Measurements from ENCODE around the gene SSX7. TPM values are rescaled to one million over a fixed set of nuclear protein-coding genes. Genes with fewer than 3 reads are reported as not detected.
"Not testable (repeated sequence)": the region's sequence is repeated elsewhere in the genome, so short reads cannot be mapped to it uniquely, and the experiment has no call there.

SSX7 gene, protein sequence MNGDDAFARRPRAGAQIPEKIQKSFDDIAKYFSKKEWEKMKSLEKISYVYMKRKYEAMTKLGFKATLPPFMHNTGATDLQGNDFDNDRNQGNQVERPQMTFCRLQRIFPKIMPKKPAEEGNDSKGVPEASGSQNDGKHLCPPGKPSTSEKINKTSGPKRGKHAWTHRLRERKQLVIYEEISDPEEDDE
- total RNA-seq: not detected

DNA sequence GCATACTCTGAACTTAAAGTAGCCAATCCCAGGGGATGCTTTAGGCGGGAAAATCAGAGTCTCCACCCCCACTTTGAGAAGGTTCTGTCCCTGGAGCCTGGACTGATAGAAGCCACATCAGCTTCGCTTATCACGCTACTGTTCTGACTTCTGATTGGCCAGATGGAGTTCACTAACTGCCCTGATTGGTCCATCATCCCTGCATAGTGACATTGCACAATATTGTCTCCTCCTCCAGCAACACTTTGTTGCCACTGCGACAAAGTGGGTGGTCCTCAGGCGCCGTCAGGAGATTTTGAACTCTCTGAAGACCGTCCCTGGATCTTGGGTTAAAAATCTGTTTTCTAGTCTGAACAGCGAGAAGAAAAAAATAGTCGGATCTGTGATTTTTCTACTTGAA is at the start of gene SSX7:
Gene SSX7, minus strand, starts transcription at position 101 of the 400 bp plus-strand sequence. CDS start 1,428 bp downstream, outside the sequence.
- not testable (repeated sequence) for DNase-seq

DNA sequence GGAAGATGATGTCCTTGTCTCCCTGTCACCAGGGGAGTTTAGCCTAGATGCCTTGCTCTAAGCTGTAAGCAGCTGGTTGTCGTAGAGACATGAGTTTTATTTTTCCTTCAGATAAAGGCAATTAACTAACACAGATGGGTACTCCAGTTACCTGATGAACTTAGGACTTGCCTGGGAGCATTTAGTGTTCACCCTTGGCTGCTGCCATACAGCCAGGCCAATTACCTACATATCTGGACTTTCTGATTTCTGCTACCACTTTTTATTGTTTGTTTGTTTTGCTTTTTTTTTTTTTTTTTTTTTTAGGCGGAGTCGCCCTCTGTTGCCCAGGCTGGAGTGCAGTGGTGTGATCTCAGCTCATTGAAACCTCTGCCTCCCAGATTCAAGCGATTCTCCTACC is 37.3 kb upstream of the SSX7 start:
- not testable (repeated sequence) for DNase-seq

- not testable (repeated sequence) for DNase-seq
Measured at GRCh38 chrX:52662218-52662617, 7.5 kb upstream of the SSX7 start.

- DNase-seq: not testable (repeated sequence)
Measured at GRCh38 chrX:52655475-52655874, 775 bp upstream of the SSX7 start.

- DNase-seq: not testable (repeated sequence)
Measured at GRCh38 chrX:52650676-52651075, 4.0 kb downstream of the SSX7 start.

GRCh38 chrX:52648956-52649355 is 5.7 kb downstream of the SSX7 start:
- DNase-seq: not testable (repeated sequence)

DNA sequence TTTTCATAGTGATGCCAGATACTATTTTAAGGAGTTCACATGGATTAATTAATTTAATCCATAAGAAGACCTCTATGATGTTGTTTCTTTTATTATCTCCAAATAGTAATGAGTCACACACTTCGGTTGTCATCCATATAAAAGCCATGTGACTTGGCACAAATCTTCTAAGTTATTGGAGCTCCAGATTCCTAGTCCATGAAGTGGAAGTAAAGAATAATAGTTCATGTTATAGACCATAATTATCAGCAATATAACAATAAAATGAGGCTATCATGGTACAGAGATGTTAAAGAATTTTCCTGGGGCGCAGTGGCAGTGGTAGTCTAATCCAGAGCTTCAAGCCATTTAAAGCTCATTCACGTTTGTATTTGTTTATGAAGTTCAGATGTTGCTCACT is 26.2 kb downstream of the SSX7 start:
- DNase-seq: not testable (repeated sequence)

GRCh38 chrX:52620661-52621060 is 34.0 kb downstream of the SSX7 start:
- not testable (repeated sequence) for DNase-seq

DNA sequence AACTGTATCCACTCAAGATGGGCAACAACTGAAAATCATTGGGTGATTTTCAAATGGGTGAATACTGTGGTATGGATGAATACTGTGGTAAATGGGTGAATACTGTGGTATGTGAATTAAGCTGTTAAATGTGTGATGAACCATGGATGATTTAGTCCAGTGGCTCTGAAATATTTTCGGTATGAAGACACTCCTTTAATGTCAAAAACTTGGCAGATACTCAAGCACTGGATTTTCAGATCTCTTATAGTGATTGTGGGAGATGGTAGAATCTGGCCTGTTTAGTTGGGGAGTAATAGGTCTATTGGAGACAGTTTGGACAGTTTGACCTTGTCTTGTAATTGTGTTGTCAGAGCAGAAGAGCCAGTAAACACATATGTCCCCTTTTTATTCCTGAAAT is 45.7 kb downstream of the SSX7 start:
- no peak for DNase-seq

DNA sequence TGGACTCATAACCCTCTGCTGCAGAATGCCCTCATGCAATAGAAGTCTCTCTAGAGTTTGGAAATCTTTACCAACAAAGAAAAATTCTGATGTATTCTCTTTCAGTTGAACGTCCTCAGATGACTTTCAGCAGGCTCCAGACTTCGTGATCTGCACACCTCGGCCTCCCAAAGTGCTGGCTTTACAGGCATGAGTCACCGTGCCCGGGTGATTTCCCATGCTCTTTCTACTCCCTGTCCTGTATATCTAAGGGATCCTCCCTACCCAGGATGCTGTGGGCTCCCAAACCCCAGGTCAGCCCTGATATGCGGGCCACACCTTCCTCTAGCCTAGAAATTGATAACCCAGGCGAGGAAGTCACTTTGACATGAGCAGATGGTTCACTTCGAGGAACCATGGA is 51.5 kb downstream of the SSX7 start:
- not testable (repeated sequence) for DNase-seq

DNA sequence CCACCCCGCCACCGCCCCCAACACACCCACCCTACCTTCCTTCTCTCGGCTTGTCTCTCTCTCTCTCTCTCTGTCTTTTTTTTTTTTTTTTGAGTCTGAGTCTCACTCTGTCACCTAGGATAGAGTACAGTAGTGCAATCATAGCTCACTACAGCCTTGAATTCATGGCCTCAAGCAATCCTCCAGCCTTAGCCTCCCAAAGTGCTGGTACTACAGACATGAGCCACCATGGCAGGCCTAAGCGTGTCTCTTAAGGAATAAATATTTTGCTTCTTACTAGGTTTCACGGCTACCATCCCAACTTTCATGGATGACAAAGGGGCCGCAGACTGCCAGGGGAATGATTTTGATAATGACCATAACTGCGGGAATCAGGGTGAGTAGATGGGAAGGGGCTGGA is 55.8 kb downstream of the SSX7 start:
- no peak for DNase-seq

DNA sequence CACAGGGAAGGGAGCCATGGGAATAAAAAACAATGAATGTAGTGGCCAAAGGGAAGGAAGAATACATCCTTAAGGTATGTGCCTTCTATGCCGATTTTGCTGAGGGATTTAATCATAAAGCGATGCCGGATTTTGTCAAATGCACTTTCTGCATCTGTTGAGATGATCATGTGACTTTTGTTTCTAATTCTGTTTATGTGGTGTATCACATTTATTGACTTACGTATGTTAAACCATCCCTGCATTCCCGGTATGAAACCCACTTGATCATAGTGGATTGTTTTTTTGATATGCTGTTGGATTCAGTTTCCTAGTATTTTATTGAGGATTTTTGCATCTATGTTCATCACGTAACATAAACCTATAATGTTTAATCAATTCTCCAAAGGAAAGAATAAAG is 60.0 kb downstream of the SSX7 start:
- DNase-seq: no peak

Small RNAs within 50 kb of the gene (small RNA-seq; reads per million reads assigned to genes)
- gene AL450023.3 (ENCODE audit: low replicate concordance): not detected
- not detected for gene RNA5SP504 (ENCODE audit: low replicate concordance)

Other genes with a start within 250 kb of the SSX7 start
- gene XAGE1A, start 159.1 kb downstream of the SSX7 start, total RNA-seq: not detected
- not detected for gene XAGE1B, start 137.8 kb downstream of the SSX7 start, total RNA-seq
- not detected for gene SSX2, start 52.3 kb upstream of the SSX7 start, total RNA-seq
- not detected for gene SSX2B, start 96.4 kb upstream of the SSX7 start, total RNA-seq
- 0.20 TPM for gene SPANXN5, start 142.5 kb upstream of the SSX7 start, total RNA-seq
- gene XAGE5, start 156.4 kb upstream of the SSX7 start, total RNA-seq: not detected
- not detected for gene XAGE3, start 213.2 kb upstream of the SSX7 start, total RNA-seq
- gene FAM156B, start 242.4 kb upstream of the SSX7 start, total RNA-seq: 31.2 TPM

All from skin of body (tissue), 3 donors.